PFSK-1 (cell line): ENCODE data around the gene ITIH5.

Source experiments
- FOXP2 ChIP-seq: optimal IDR thresholded peaks from 2 replicates; pipeline ENCODE3; 2011; ENCODE audit warnings: borderline replicate concordance, control low read depth, inconsistent platforms; ENCODE audit not compliant: insufficient read depth; ENCODE audit errors: extremely low read length, extremely low read depth
- POLR2AphosphoS5 ChIP-seq: IDR thresholded peaks from 2 replicates; pipeline ENCODE4 v1.6.1; 2012; ENCODE audit warnings: low read depth, mild to moderate bottlenecking, control low read depth, low read length, moderate library complexity
- SIN3A ChIP-seq: IDR thresholded peaks from 2 replicates; pipeline ENCODE4 v1.6.1; 2012; ENCODE audit warnings: mild to moderate bottlenecking, low read length, moderate library complexity, borderline replicate concordance; ENCODE audit not compliant: insufficient read depth
- TAF1 ChIP-seq: IDR thresholded peaks from 2 replicates; pipeline ENCODE4 v1.6.1; 2012; ENCODE audit warnings: low read length, control low read depth, borderline replicate concordance; ENCODE audit not compliant: insufficient read depth
- TF ChIP-seq, protein P1 (sequence below), 2 experiments: IDR thresholded peaks; 2 replicates each; pipeline versions ENCODE4 v1.6.1 to v1.8.0; 2011 to 2012; ENCODE audit warnings: low read depth in 2 of 2, low read length in 2 of 2, control low read depth in 1 of 2, inconsistent platforms in 1 of 2, mild to moderate bottlenecking in 1 of 2, moderate library complexity in 1 of 2; ENCODE audit not compliant: insufficient read depth in 1 of 2

The ITIH5 gene

DNA sequence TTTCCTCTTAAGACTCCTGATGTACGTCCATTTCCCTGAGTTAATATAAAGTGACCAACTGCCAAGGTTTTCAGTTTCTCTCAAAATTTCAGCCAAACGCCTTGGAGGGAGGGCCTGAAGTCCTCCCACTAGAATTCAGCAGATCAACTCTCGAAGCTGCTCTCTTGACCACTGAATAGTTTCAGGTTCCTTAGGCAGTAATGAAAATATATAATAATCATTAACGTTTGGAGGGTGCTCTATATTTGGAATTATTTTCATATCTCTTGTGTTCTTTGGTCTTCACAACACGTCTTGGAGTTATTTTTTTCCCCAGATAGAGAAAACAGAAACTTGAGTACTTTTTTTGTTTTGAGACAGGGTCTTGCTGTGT, 132.3 kb downstream of the ITIH5 start:
- TF ChIP-seq, protein P1, sequence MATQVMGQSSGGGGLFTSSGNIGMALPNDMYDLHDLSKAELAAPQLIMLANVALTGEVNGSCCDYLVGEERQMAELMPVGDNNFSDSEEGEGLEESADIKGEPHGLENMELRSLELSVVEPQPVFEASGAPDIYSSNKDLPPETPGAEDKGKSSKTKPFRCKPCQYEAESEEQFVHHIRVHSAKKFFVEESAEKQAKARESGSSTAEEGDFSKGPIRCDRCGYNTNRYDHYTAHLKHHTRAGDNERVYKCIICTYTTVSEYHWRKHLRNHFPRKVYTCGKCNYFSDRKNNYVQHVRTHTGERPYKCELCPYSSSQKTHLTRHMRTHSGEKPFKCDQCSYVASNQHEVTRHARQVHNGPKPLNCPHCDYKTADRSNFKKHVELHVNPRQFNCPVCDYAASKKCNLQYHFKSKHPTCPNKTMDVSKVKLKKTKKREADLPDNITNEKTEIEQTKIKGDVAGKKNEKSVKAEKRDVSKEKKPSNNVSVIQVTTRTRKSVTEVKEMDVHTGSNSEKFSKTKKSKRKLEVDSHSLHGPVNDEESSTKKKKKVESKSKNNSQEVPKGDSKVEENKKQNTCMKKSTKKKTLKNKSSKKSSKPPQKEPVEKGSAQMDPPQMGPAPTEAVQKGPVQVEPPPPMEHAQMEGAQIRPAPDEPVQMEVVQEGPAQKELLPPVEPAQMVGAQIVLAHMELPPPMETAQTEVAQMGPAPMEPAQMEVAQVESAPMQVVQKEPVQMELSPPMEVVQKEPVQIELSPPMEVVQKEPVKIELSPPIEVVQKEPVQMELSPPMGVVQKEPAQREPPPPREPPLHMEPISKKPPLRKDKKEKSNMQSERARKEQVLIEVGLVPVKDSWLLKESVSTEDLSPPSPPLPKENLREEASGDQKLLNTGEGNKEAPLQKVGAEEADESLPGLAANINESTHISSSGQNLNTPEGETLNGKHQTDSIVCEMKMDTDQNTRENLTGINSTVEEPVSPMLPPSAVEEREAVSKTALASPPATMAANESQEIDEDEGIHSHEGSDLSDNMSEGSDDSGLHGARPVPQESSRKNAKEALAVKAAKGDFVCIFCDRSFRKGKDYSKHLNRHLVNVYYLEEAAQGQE (IDR thresholded peaks at IDR 0.05; ENCODE audit: insufficient read depth in 1 of 2, low read depth in 2 of 2, low read length in 2 of 2): no peak
- TF ChIP-seq FOXP2 (no peak), TAF1 (no peak), SIN3A (no peak), POLR2AphosphoS5 (no peak)

DNA sequence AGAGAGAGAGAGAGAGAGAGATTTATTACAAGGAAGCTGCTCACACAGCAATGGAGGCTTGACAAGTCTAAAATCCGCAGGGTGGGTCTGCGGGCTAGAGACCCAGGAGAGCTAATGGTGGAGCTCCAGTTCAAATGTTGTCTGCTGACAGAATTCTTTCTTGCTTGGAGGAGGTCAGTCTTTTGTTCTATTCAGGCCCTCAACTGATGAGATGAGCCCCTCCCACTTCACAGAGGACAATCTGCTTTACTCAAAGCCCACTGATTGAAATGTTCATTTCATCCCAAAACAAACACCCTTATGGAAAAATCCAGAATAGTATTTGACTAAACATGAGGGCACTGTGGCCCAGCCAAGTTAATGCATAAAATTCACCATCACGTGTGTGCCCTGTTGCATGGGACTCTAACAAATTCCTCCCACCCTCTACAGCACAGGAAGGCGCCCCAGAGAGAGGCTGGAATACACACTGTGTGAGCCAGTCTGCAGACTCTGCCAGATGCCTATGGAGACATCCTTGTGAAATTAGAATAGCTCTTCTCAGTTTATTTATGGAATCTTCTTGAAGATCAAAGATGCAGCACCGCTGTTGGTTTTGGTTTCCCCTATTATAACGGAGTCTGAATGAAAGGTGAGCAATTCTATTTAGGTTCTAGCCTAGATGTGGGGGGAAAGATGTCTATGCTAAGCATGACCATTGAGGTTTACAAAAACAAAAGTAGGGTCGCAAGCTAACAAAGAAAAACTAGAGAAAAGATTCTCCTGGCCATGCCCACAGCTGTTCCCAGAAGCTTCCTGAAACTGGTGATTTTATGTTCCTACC, 132.9 kb downstream of the ITIH5 start:
- TF ChIP-seq POLR2AphosphoS5: no peak
- TF ChIP-seq, protein P1 (IDR thresholded peaks at IDR 0.05; ENCODE audit: insufficient read depth in 1 of 2, low read depth in 2 of 2, low read length in 2 of 2): no peak
- TF ChIP-seq TAF1: no peak
- TF ChIP-seq SIN3A: no peak
- no peak for TF ChIP-seq FOXP2

DNA sequence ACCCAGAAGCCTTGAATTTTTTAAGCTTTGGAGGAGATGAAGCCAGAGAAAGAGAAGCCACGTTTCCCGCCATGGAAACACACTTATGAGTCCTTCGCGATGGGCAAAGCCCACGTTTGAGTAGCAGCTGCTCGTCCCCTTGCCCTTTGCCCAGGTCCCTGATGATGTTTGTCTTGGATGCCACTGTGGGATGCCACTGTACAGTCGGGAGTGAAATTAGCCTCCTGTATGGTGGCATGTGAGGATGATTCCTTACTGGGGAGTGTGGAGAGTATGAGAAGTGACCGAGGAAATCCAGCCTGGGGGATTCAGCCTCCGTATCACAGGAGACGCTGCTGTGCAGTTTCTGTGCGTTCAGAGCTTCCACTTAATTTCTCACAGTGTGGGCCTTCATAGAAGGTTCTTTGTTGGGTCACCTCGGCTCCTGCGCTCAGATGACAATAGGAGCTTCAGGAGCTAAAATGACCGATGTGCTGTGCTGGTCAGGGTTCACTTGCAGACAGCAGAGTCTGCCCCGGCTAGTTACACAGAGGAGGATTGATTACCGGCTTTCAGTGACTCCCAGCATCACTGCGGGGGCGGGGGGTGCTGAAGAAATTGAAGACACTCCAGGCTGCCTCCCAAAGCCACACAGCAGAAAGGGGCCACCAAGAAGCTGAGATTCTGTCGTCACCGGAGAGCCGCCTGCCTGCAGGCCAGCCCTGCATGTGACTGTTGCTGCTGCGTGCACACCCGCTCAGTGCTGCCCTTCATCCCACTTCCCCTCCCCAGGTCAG, 133.9 kb downstream of the ITIH5 start:
- TF ChIP-seq TAF1: no peak
- no peak for TF ChIP-seq FOXP2
- TF ChIP-seq, protein P1 (IDR thresholded peaks at IDR 0.05; ENCODE audit: insufficient read depth in 1 of 2, low read depth in 2 of 2, low read length in 2 of 2): no peak
- no peak for TF ChIP-seq POLR2AphosphoS5
- no peak for TF ChIP-seq SIN3A

DNA sequence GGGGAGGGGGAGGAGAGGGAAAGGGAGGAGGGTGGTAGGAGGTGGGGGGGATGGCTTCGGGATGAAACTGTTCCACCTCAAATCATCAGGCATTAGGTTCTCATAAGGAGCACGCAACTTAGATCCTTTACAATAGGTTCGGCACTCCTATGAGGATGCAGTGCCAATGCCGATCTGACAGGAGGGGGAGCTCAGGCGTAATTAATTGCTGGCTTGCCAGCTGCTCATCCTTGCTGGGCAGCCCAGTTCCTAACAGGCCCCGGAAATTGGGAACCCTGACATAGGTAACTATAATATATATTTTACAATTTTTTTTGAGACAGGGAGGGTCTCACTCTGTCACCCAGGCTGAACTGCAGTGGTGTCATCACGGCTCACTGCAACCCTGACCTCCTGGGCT, 137.1 kb downstream of the ITIH5 start:
- TF ChIP-seq, protein P1 (IDR thresholded peaks at IDR 0.05; ENCODE audit: insufficient read depth in 1 of 2, low read depth in 2 of 2, low read length in 2 of 2): no peak
- TF ChIP-seq TAF1 (no peak), SIN3A (no peak), FOXP2 (no peak)
